GM23338 (cell line): ENCODE data around the gene SLC6A18. TPM values are rescaled to one million over a fixed set of nuclear protein-coding genes. Genes with fewer than 3 reads are reported as not detected.

Experiments used
- ATAC-seq: fragments of 200-7000 bp; cut with Tn5 transposase; 3 replicates; pipeline ENCODE4 v1.9.1; 2020
- DNase-seq: peaks from one replicate; pipeline ENCODE4 v3.0.0-alpha.2; 2015; ENCODE audit warnings: low spot score
- H2AFZ ChIP-seq: fragments of 200-600 bp; sonication (generic); 2 replicates; pipeline ENCODE4 v1.8.0; 2016; ENCODE audit warnings: antibody characterized with exemption, mild to moderate bottlenecking, moderate library complexity
- H3F3A ChIP-seq: fragments of 200-600 bp; sonication (generic); replicated peaks from 2 replicates; pipeline ENCODE4 v1.8.0; 2017; ENCODE audit warnings: antibody characterized with exemption, mixed run types, low read depth
- H3K27ac ChIP-seq: fragments of 200-600 bp; sonication (generic); 2 replicates; pipeline ENCODE4 v1.6.1; 2016; ENCODE audit warnings: low read depth
- H3K27me3 ChIP-seq: fragments of 200-600 bp; sonication (generic); 2 replicates; pipeline ENCODE4 v1.8.0; 2016; ENCODE audit warnings: mild to moderate bottlenecking, mixed run types, moderate library complexity; ENCODE audit not compliant: insufficient read depth
- H3K36me3 ChIP-seq: fragments of 200-600 bp; sonication (generic); 2 replicates; pipeline ENCODE4 v1.8.0; 2016; ENCODE audit warnings: mild to moderate bottlenecking; ENCODE audit not compliant: insufficient read depth
- H3K4me1 ChIP-seq: fragments of 200-600 bp; sonication (generic); 2 replicates; pipeline ENCODE4 v1.8.0; 2016; ENCODE audit warnings: mild to moderate bottlenecking, moderate library complexity; ENCODE audit not compliant: insufficient read depth
- H3K4me2 ChIP-seq: fragments of 200-600 bp; sonication (generic); 2 replicates; pipeline ENCODE4 v1.7.1; 2017; ENCODE audit warnings: mixed run types
- H3K4me3 ChIP-seq: fragments of 200-600 bp; sonication (generic); 2 replicates; pipeline ENCODE4 v1.6.1; 2016; ENCODE audit warnings: mixed run types
- H3K79me2 ChIP-seq: fragments of 200-600 bp; sonication (generic); replicated peaks from 2 replicates; pipeline ENCODE4 v1.8.0; 2017; ENCODE audit warnings: mild to moderate bottlenecking; ENCODE audit not compliant: insufficient read depth
- H3K9me2 ChIP-seq: fragments of 200-600 bp; sonication (generic); 2 replicates; pipeline ENCODE4 v1.8.0; 2017; ENCODE audit not compliant: insufficient read depth
- H4K20me1 ChIP-seq: fragments of 200-600 bp; sonication (generic); replicated peaks from 2 replicates; pipeline ENCODE4 v1.8.0; 2017; ENCODE audit warnings: mild to moderate bottlenecking; ENCODE audit not compliant: insufficient read depth
- H3K27ac Mint-ChIP-seq: 2 replicates; pipeline ENCODE4 v1.8.0; 2020; ENCODE audit warnings: inconsistent platforms, mild to moderate bottlenecking, moderate library complexity, mixed read lengths
- H3K27me3 Mint-ChIP-seq: 3 replicates; pipeline ENCODE4 v1.8.0; 2022; ENCODE audit warnings: low read depth, mild to moderate bottlenecking, moderate library complexity, mixed read lengths, inconsistent platforms; ENCODE audit not compliant: insufficient read depth, poor library complexity
- H3K36me3 Mint-ChIP-seq: 3 replicates; pipeline ENCODE4 v1.8.0; 2021; ENCODE audit warnings: low read depth, mild to moderate bottlenecking, inconsistent platforms, moderate library complexity, mixed read lengths
- H3K4me1 Mint-ChIP-seq: 3 replicates; pipeline ENCODE4 v1.8.0; 2020; ENCODE audit warnings: mild to moderate bottlenecking, inconsistent platforms, mixed read lengths
- H3K4me3 Mint-ChIP-seq: 3 replicates; pipeline ENCODE4 v1.8.0; 2021; ENCODE audit warnings: moderate library complexity, mild to moderate bottlenecking, inconsistent platforms, mixed read lengths
- H3K9me3 Mint-ChIP-seq: 3 replicates; pipeline ENCODE4 v1.8.0; 2020; ENCODE audit warnings: moderate library complexity, mild to moderate bottlenecking, inconsistent platforms, mixed read lengths
- CREB1 ChIP-seq: fragments of 250-450 bp; sonication (Bioruptor Pico); IDR thresholded peaks from 2 replicates; pipeline ENCODE4 v1.5.0; 2020; ENCODE audit warnings: low read depth, mild to moderate bottlenecking, moderate library complexity
- EZH2 ChIP-seq: fragments of 200-600 bp; sonication (generic); IDR thresholded peaks from one replicate; pipeline ENCODE4 v1.8.0; 2017; ENCODE audit warnings: antibody characterized with exemption, mild to moderate bottlenecking, low read depth; ENCODE audit not compliant: unreplicated experiment
- EZH2phosphoT487 ChIP-seq: fragments of 200-600 bp; sonication (generic); IDR thresholded peaks from one replicate; pipeline ENCODE4 v1.8.1; 2018; ENCODE audit warnings: antibody characterized with exemption; ENCODE audit not compliant: unreplicated experiment
- JUNB ChIP-seq: IDR thresholded peaks from one replicate; pipeline ENCODE4 v1.6.1; 2016; ENCODE audit warnings: antibody characterized with exemption; ENCODE audit not compliant: unreplicated experiment
- NANOG ChIP-seq: IDR thresholded peaks from 2 replicates; pipeline ENCODE4 v1.6.1; 2016; ENCODE audit warnings: antibody characterized with exemption, borderline replicate concordance
- POLR2AphosphoS5 ChIP-seq: IDR thresholded peaks from 2 replicates; pipeline ENCODE4 v1.6.1; 2016; ENCODE audit warnings: antibody characterized with exemption, low read depth
- STAT1 ChIP-seq: IDR thresholded peaks from one replicate; pipeline ENCODE4 v1.6.1; 2016; ENCODE audit warnings: antibody characterized with exemption; ENCODE audit not compliant: unreplicated experiment
- ZNF114 ChIP-seq: fragments of 250-450 bp; sonication (Bioruptor Pico); IDR thresholded peaks from 2 replicates; pipeline ENCODE4 v1.5.0; 2020; ENCODE audit warnings: mild to moderate bottlenecking, moderate library complexity
- ZNF331 ChIP-seq: fragments of 250-450 bp; sonication (Bioruptor Pico); IDR thresholded peaks from 2 replicates; pipeline ENCODE4 v1.5.0; 2020; ENCODE audit warnings: low read depth, mild to moderate bottlenecking, moderate library complexity
- long read RNA-seq: library from polyadenylated mRNA; unstranded; transcript quantifications from one replicate; pipeline ENCODE4 v2.0.0, GENCODE V29; 2020; ENCODE audit not compliant: unreplicated experiment
- polyA plus RNA-seq: library from polyadenylated mRNA; unstranded; fragments of >200 nt; fragmentation: Nextera tagmentation; extraction: Ambion mirVana; gene quantifications from 2 replicates; pipeline ENCODE4 v1.2.1, GENCODE V29; 2016
- total RNA-seq: library from RNA; depleted of rRNA; stranded (reverse); fragments of >200 nt; shearing (Covaris generic); gene quantifications from 2 replicates; pipeline ENCODE4 v1.2.3, GENCODE V29; 2014; rRNA removed
- TF ChIP-seq, protein P1 (sequence below), 2 experiments: fragments of 200-600 bp in 1 of 2; sonication (generic) in 1 of 2; conservative IDR thresholded peaks; 2 replicates each; pipeline versions ENCODE4 v1.5.1 to v1.6.1; 2016 to 2017; ENCODE audit warnings: antibody characterized with exemption in 2 of 2, low read depth in 2 of 2, mild to moderate bottlenecking in 2 of 2, moderate library complexity in 1 of 2
- TF ChIP-seq, protein P2 (sequence below): IDR thresholded peaks from one replicate; pipeline ENCODE4 v1.6.1; 2018; ENCODE audit warnings: antibody characterized with exemption; ENCODE audit not compliant: unreplicated experiment
- TF ChIP-seq, protein P3 (sequence below): IDR thresholded peaks from 2 replicates; pipeline ENCODE4 v1.6.1; 2016; ENCODE audit warnings: antibody characterized with exemption
- TF ChIP-seq, protein P4 (sequence below): fragments of 250-450 bp; sonication (Bioruptor Pico); IDR thresholded peaks from 2 replicates; pipeline ENCODE4 v1.5.0; 2020; ENCODE audit warnings: mild to moderate bottlenecking, moderate library complexity

Gene SLC6A18, protein sequence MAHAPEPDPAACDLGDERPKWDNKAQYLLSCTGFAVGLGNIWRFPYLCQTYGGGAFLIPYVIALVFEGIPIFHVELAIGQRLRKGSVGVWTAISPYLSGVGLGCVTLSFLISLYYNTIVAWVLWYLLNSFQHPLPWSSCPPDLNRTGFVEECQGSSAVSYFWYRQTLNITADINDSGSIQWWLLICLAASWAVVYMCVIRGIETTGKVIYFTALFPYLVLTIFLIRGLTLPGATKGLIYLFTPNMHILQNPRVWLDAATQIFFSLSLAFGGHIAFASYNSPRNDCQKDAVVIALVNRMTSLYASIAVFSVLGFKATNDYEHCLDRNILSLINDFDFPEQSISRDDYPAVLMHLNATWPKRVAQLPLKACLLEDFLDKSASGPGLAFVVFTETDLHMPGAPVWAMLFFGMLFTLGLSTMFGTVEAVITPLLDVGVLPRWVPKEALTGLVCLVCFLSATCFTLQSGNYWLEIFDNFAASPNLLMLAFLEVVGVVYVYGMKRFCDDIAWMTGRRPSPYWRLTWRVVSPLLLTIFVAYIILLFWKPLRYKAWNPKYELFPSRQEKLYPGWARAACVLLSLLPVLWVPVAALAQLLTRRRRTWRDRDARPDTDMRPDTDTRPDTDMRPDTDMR
- total RNA-seq (not detected in 2 replicates), polyA plus RNA-seq (not detected in 2 replicates)
- long read RNA-seq, result 0 reads

DNA sequence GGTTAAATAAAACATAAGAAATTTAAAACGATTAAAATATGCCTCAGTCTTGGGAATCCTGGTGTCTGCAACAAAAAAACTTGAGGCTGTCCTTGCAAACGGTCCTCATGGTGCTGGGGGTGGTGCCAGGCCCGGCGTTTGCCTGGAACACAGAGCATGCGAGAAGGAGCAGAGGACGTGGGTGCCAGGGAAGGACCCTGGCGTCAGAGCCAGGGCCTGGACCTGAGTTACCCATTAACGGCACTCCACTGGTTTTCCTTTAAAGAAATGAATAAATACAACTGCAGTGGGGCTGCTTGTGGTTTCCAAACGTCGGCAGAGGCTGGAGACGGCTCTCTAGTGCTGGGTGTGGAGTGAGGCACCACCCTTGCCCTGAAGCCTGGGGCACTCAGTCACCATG is at the start of gene SLC6A18:
TSS of gene SLC6A18 (plus strand) at position 301 of the 400 bp plus-strand sequence. CDS start at position 398, 97 bp downstream.
- Mint-ChIP-seq H3K9me3 (no peaks in the 10 kb centered on the region; the same call in 1 of the 3 replicates), H3K27ac (peak within 1 kb of the TSS; percentile 65; the same call in 1 of the 2 replicates), H3K36me3 (no peaks in the 10 kb centered on the region), H3K27me3 (peaks cover 13% of the 10 kb centered on the region), H3K4me1 (peaks cover 18% of the 10 kb centered on the region), H3K4me3 (no peak within 1 kb of the TSS)
- H3K4me1 ChIP-seq, result no peaks in the 10 kb centered on the region
- no peak within 1 kb of the TSS for H3K4me3 ChIP-seq
- no peaks in the 10 kb centered on the region for H3K36me3 ChIP-seq
- no peaks in the 10 kb centered on the region for H3K27me3 ChIP-seq
- H3F3A ChIP-seq, result peaks cover 10% of the 10 kb centered on the region
- DNase-seq (no peak), ATAC-seq (no peak)
- TF ChIP-seq STAT1 (no peak), NANOG (no peak), EZH2 (no peak), ZNF114 (CRISPR knock-in tag) (no peak), EZH2phosphoT487 (no peak), CREB1 (CRISPR knock-in tag) (no peak), ZNF331 (no peak), JUNB (no peak), POLR2AphosphoS5 (no peak)
- TF ChIP-seq, protein P1, sequence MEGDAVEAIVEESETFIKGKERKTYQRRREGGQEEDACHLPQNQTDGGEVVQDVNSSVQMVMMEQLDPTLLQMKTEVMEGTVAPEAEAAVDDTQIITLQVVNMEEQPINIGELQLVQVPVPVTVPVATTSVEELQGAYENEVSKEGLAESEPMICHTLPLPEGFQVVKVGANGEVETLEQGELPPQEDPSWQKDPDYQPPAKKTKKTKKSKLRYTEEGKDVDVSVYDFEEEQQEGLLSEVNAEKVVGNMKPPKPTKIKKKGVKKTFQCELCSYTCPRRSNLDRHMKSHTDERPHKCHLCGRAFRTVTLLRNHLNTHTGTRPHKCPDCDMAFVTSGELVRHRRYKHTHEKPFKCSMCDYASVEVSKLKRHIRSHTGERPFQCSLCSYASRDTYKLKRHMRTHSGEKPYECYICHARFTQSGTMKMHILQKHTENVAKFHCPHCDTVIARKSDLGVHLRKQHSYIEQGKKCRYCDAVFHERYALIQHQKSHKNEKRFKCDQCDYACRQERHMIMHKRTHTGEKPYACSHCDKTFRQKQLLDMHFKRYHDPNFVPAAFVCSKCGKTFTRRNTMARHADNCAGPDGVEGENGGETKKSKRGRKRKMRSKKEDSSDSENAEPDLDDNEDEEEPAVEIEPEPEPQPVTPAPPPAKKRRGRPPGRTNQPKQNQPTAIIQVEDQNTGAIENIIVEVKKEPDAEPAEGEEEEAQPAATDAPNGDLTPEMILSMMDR (conservative IDR thresholded peaks at IDR 0.05; ENCODE audit: low read depth in 2 of 2), result no peak
- TF ChIP-seq, protein P2, sequence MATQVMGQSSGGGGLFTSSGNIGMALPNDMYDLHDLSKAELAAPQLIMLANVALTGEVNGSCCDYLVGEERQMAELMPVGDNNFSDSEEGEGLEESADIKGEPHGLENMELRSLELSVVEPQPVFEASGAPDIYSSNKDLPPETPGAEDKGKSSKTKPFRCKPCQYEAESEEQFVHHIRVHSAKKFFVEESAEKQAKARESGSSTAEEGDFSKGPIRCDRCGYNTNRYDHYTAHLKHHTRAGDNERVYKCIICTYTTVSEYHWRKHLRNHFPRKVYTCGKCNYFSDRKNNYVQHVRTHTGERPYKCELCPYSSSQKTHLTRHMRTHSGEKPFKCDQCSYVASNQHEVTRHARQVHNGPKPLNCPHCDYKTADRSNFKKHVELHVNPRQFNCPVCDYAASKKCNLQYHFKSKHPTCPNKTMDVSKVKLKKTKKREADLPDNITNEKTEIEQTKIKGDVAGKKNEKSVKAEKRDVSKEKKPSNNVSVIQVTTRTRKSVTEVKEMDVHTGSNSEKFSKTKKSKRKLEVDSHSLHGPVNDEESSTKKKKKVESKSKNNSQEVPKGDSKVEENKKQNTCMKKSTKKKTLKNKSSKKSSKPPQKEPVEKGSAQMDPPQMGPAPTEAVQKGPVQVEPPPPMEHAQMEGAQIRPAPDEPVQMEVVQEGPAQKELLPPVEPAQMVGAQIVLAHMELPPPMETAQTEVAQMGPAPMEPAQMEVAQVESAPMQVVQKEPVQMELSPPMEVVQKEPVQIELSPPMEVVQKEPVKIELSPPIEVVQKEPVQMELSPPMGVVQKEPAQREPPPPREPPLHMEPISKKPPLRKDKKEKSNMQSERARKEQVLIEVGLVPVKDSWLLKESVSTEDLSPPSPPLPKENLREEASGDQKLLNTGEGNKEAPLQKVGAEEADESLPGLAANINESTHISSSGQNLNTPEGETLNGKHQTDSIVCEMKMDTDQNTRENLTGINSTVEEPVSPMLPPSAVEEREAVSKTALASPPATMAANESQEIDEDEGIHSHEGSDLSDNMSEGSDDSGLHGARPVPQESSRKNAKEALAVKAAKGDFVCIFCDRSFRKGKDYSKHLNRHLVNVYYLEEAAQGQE, result no peak
- TF ChIP-seq, protein P3, sequence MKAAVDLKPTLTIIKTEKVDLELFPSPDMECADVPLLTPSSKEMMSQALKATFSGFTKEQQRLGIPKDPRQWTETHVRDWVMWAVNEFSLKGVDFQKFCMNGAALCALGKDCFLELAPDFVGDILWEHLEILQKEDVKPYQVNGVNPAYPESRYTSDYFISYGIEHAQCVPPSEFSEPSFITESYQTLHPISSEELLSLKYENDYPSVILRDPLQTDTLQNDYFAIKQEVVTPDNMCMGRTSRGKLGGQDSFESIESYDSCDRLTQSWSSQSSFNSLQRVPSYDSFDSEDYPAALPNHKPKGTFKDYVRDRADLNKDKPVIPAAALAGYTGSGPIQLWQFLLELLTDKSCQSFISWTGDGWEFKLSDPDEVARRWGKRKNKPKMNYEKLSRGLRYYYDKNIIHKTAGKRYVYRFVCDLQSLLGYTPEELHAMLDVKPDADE, result no peak
- TF ChIP-seq, protein P4, sequence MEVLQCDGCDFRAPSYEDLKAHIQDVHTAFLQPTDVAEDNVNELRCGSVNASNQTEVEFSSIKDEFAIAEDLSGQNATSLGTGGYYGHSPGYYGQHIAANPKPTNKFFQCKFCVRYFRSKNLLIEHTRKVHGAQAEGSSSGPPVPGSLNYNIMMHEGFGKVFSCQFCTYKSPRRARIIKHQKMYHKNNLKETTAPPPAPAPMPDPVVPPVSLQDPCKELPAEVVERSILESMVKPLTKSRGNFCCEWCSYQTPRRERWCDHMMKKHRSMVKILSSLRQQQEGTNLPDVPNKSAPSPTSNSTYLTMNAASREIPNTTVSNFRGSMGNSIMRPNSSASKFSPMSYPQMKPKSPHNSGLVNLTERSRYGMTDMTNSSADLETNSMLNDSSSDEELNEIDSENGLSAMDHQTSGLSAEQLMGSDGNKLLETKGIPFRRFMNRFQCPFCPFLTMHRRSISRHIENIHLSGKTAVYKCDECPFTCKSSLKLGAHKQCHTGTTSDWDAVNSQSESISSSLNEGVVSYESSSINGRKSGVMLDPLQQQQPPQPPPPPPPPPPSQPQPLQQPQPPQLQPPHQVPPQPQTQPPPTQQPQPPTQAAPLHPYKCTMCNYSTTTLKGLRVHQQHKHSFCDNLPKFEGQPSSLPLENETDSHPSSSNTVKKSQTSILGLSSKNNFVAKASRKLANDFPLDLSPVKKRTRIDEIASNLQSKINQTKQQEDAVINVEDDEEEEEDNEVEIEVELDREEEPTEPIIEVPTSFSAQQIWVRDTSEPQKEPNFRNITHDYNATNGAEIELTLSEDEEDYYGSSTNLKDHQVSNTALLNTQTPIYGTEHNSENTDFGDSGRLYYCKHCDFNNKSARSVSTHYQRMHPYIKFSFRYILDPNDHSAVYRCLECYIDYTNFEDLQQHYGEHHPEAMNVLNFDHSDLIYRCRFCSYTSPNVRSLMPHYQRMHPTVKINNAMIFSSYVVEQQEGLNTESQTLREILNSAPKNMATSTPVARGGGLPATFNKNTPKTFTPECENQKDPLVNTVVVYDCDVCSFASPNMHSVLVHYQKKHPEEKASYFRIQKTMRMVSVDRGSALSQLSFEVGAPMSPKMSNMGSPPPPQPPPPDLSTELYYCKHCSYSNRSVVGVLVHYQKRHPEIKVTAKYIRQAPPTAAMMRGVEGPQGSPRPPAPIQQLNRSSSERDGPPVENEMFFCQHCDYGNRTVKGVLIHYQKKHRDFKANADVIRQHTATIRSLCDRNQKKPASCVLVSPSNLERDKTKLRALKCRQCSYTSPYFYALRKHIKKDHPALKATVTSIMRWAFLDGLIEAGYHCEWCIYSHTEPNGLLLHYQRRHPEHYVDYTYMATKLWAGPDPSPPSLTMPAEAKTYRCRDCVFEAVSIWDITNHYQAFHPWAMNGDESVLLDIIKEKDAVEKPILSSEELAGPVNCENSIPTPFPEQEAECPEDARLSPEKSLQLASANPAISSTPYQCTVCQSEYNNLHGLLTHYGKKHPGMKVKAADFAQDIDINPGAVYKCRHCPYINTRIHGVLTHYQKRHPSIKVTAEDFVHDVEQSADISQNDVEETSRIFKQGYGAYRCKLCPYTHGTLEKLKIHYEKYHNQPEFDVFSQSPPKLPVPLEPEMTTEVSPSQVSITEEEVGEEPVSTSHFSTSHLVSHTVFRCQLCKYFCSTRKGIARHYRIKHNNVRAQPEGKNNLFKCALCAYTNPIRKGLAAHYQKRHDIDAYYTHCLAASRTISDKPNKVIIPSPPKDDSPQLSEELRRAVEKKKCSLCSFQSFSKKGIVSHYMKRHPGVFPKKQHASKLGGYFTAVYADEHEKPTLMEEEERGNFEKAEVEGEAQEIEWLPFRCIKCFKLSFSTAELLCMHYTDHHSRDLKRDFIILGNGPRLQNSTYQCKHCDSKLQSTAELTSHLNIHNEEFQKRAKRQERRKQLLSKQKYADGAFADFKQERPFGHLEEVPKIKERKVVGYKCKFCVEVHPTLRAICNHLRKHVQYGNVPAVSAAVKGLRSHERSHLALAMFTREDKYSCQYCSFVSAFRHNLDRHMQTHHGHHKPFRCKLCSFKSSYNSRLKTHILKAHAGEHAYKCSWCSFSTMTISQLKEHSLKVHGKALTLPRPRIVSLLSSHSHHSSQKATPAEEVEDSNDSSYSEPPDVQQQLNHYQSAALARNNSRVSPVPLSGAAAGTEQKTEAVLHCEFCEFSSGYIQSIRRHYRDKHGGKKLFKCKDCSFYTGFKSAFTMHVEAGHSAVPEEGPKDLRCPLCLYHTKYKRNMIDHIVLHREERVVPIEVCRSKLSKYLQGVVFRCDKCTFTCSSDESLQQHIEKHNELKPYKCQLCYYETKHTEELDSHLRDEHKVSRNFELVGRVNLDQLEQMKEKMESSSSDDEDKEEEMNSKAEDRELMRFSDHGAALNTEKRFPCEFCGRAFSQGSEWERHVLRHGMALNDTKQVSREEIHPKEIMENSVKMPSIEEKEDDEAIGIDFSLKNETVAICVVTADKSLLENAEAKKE (CRISPR knock-in tag), result no peak
- H3K4me2 ChIP-seq, result no peak within 1 kb of the TSS
- no peaks in the 10 kb centered on the region for H4K20me1 ChIP-seq
- H2AFZ ChIP-seq, result no peak within 1 kb of the TSS
- H3K9me2 ChIP-seq, result peaks cover 4% of the 10 kb centered on the region; the same call in 1 of the 2 replicates
- H3K27ac ChIP-seq, result no peak within 1 kb of the TSS
- H3K79me2 ChIP-seq, result no peaks in the 10 kb centered on the region
